PC-9 (cell line): ENCODE results near the gene FAM151B. TPM values are rescaled to one million over a fixed set of nuclear protein-coding genes. Genes with fewer than 3 reads are reported as not detected.

ENCODE experiments used
- BruUV-seq: library from RNA; stranded (reverse); fragments of 400-500 nt; replicated peaks from 2 replicates; lab custom pipeline; 2021; lab: Mats Ljungman, UMichigan
- CTCF ChIA-PET: fragments of 300-600 bp; sonication (Branson Sonifier 250); formaldehyde crosslinking; loops from one replicate; lab custom pipeline; 2022; ENCODE audit warnings: antibody characterized with exemption; lab: Charles Lee
- POLR2A ChIA-PET: fragments of 300-600 bp; sonication (Branson Sonifier 250); formaldehyde crosslinking; loops from one replicate; lab custom pipeline; 2022; ENCODE audit warnings: antibody characterized with exemption; ENCODE audit not compliant: unreplicated experiment; lab: Charles Lee
- DNase-seq, 2 experiments: peaks; one replicate each; pipeline versions ENCODE4 v3.0.0 to v3.0.0-alpha.2; 2015 to 2022; ENCODE audit warnings: mixed read lengths in 1 of 2
- H2AFZ ChIP-seq: fragments of 200-600 bp; sonication (generic); 2 replicates; pipeline ENCODE4 v1.8.1; 2017; ENCODE audit warnings: antibody characterized with exemption
- H3F3A ChIP-seq: fragments of 200-600 bp; sonication (generic); 2 replicates; pipeline ENCODE4 v1.8.1; 2017; ENCODE audit warnings: antibody characterized with exemption, mild to moderate bottlenecking, low read depth; ENCODE audit not compliant: insufficient read depth
- H3K27ac ChIP-seq: fragments of 200-600 bp; sonication (generic); 2 replicates; pipeline ENCODE4 v1.6.1; 2016; ENCODE audit warnings: mixed run types
- H3K27me3 ChIP-seq: fragments of 200-600 bp; sonication (generic); 2 replicates; pipeline ENCODE4 v1.6.1; 2016; ENCODE audit warnings: low read depth, mixed run types; ENCODE audit not compliant: insufficient read depth
- H3K36me3 ChIP-seq: fragments of 200-600 bp; sonication (generic); 2 replicates; pipeline ENCODE4 v1.6.1; 2016; ENCODE audit warnings: low read depth, mixed run types
- H3K4me1 ChIP-seq: fragments of 200-600 bp; sonication (generic); replicated peaks from 2 replicates; pipeline ENCODE4 v1.6.1; 2016; ENCODE audit warnings: mixed run types; ENCODE audit not compliant: insufficient read depth
- H3K4me2 ChIP-seq: fragments of 200-600 bp; sonication (generic); 2 replicates; pipeline ENCODE4 v1.6.1; 2017; ENCODE audit warnings: mixed run types
- H3K4me3 ChIP-seq: fragments of 200-600 bp; sonication (generic); 2 replicates; pipeline ENCODE4 v1.6.1; 2016; ENCODE audit warnings: mixed run types
- H3K79me2 ChIP-seq: fragments of 200-600 bp; sonication (generic); 2 replicates; pipeline ENCODE4 v1.6.1; 2017; ENCODE audit warnings: low read depth, mixed run types
- H3K9me2 ChIP-seq: fragments of 200-600 bp; sonication (generic); 2 replicates; pipeline ENCODE4 v1.8.1; 2017; ENCODE audit warnings: mild to moderate bottlenecking; ENCODE audit not compliant: insufficient read depth
- H3K9me3 ChIP-seq: fragments of 200-600 bp; sonication (generic); 2 replicates; pipeline ENCODE4 v1.8.1; 2016; ENCODE audit warnings: low read depth; ENCODE audit not compliant: insufficient read depth
- H4K20me1 ChIP-seq: fragments of 200-600 bp; sonication (generic); 2 replicates; pipeline ENCODE4 v1.8.1; 2017; ENCODE audit not compliant: insufficient read depth
- CTCF ChIP-seq: fragments of 200-600 bp; sonication (generic); conservative IDR thresholded peaks from 2 replicates; pipeline ENCODE4 v1.6.1; 2017; ENCODE audit warnings: mixed run types, antibody characterized with exemption, mild to moderate bottlenecking, moderate library complexity
- EZH2 ChIP-seq: fragments of 200-600 bp; sonication (generic); IDR thresholded peaks from 2 replicates; pipeline ENCODE4 v1.8.0; 2017; ENCODE audit warnings: antibody characterized with exemption, low read depth
- intact Hi-C: fragments of 100-400 bp; cut with micrococcal nuclease; formaldehyde crosslinking; loops from one replicate; pipeline ENCODE4 v1.10.0; 2022; ENCODE audit not compliant: unreplicated experiment
- total RNA-seq: library from RNA; stranded (reverse); gene quantifications from 2 replicates; pipeline ENCODE4 v1.2.3, GENCODE V29; 2021

The FAM151B gene
- total RNA-seq, 1 experiment from 2014 or later: 1.7 TPM

- H3K9me2 ChIP-seq: no peaks in the 10 kb centered on the region
- peaks cover 9% of the 10 kb centered on the region for H3K9me3 ChIP-seq
- H2AFZ ChIP-seq: no peak overlapping the region
- H3K36me3 ChIP-seq: 0 out of 2 replicates have a peak, but pooled peaks cover 4% of the 10 kb centered on the region
- peaks cover 21% of the 10 kb centered on the region for H3F3A ChIP-seq
- no peak overlapping the region for H3K27ac ChIP-seq
- intact Hi-C loops: loop anchor here (10.0 kb wide), 1 partner anchor 69 kb away; no protein-coding TSS in a partner anchor
- CTCF ChIA-PET: no interaction called here
- TF ChIP-seq CTCF (no peak), EZH2 (no peak)
- no peak overlapping the region for H3K4me2 ChIP-seq
- POLR2A ChIA-PET: no interaction called here
- DNase-seq: no peak
- no peak overlapping the region for H3K4me3 ChIP-seq
- peaks cover 40% of the 10 kb centered on the region for H3K4me1 ChIP-seq
- no peaks in the 10 kb centered on the region for H3K27me3 ChIP-seq
- no peaks in the 10 kb centered on the region for H3K79me2 ChIP-seq
- BruUV-seq: no TSS peak
- H4K20me1 ChIP-seq: no peaks in the 10 kb centered on the region; the same call in 1 of the 2 replicates
Observed at GRCh38 chr5:80495891-80496290, 8.0 kb downstream of the FAM151B start.

- Histone ChIP-seq H3K4me1 (peaks cover 13% of the 10 kb centered on the region; the same call in 1 of the 2 replicates), H3K4me3 (no peak overlapping the region), H3F3A (0 out of 2 replicates have a peak, but pooled peaks cover 4% of the 10 kb centered on the region), H3K79me2 (no peaks in the 10 kb centered on the region), H3K27ac (peak overlapping the region; percentile 46; the same call in 1 of the 2 replicates), H3K4me2 (peak overlapping the region; percentile 26; the same call in 1 of the 2 replicates), H3K9me3 (no peaks in the 10 kb centered on the region), H2AFZ (no peak overlapping the region), H4K20me1 (no peaks in the 10 kb centered on the region), H3K36me3 (no peaks in the 10 kb centered on the region), H3K27me3 (no peaks in the 10 kb centered on the region), H3K9me2 (no peaks in the 10 kb centered on the region; the same call in 1 of the 2 replicates)
- ChIA-PET POLR2A (no interaction called here), CTCF (interaction anchor here (0.6 kb wide), 1 partner anchor 18 kb away, joined by 4 read pairs; no protein-coding TSS in a partner anchor)
- TF ChIP-seq EZH2: no peak
- TF ChIP-seq CTCF: no peak
- DNase-seq: no peak
- intact Hi-C loops: no loop called here
- no TSS peak for BruUV-seq
Observed at GRCh38 chr5:80502800-80503199, 14.9 kb downstream of the FAM151B start.

- POLR2A ChIA-PET: no interaction called here
- Histone ChIP-seq H3K27ac (no peak overlapping the region), H3K4me2 (no peak overlapping the region), H3K4me1 (peaks cover 13% of the 10 kb centered on the region; the same call in 1 of the 2 replicates), H3K36me3 (no peaks in the 10 kb centered on the region), H3K9me3 (no peaks in the 10 kb centered on the region), H3K4me3 (no peak overlapping the region), H2AFZ (no peak overlapping the region), H3F3A (0 out of 2 replicates have a peak, but pooled peaks cover 4% of the 10 kb centered on the region), H3K9me2 (no peaks in the 10 kb centered on the region; the same call in 1 of the 2 replicates), H3K27me3 (no peaks in the 10 kb centered on the region), H3K79me2 (no peaks in the 10 kb centered on the region), H4K20me1 (no peaks in the 10 kb centered on the region)
- intact Hi-C loops: no loop called here
- no peak for TF ChIP-seq EZH2
- no peak for TF ChIP-seq CTCF
- CTCF ChIA-PET: no interaction called here
- DNase-seq: no peak
- BruUV-seq: no TSS peak
Observed at GRCh38 chr5:80503641-80504040, 15.7 kb downstream of the FAM151B start.
